Neutrophil (primary cell): ENCODE data around the gene NUMB.

Experiments
- H3K27ac ChIP-seq: fragments of 200-600 bp; sonication (generic); 2 replicates; pipeline ENCODE4 v1.5.1; 2016; ENCODE audit warnings: mild to moderate bottlenecking, moderate library complexity
- H3K27me3 ChIP-seq: fragments of 200-600 bp; sonication (generic); 2 replicates; pipeline ENCODE4 v1.6.0; 2016; ENCODE audit warnings: mild to moderate bottlenecking
- H3K36me3 ChIP-seq: fragments of 200-600 bp; sonication (generic); 2 replicates; pipeline ENCODE4 v1.5.1; 2017
- H3K4me1 ChIP-seq, 2 experiments: fragments of 200-600 bp in 1 of 2; sonication (generic) in 1 of 2; 1 replicate in 1 of 2; 2 replicates in 1 of 2; pipeline versions ENCODE4 v1.5.1 to v1.6.1; 2013 to 2016; ENCODE audit warnings: low read depth in 1 of 2, low read length in 1 of 2, mild to moderate bottlenecking in 1 of 2, moderate library complexity in 1 of 2; ENCODE audit not compliant: control insufficient read depth in 1 of 2, insufficient read depth in 1 of 2
- H3K4me3 ChIP-seq, 2 experiments: fragments of 200-600 bp in 1 of 2; sonication (generic) in 1 of 2; 1 replicate in 1 of 2; 2 replicates in 1 of 2; pipeline ENCODE4 v1.5.1; 2013 to 2016; ENCODE audit warnings: low read depth in 1 of 2, low read length in 1 of 2, mild to moderate bottlenecking in 1 of 2, moderate library complexity in 1 of 2
- H3K9me3 ChIP-seq: fragments of 200-600 bp; sonication (generic); 2 replicates; pipeline ENCODE4 v1.5.1; 2016
- TF ChIP-seq, protein P1 (sequence below): fragments of 200-600 bp; sonication (generic); IDR thresholded peaks from 2 replicates; pipeline ENCODE4 v1.5.1; 2016; ENCODE audit warnings: antibody characterized with exemption

Gene NUMB

GRCh38 chr14:73468828-73469375 lies 10.6 kb upstream of the NUMB start:
- TF ChIP-seq, protein P1, sequence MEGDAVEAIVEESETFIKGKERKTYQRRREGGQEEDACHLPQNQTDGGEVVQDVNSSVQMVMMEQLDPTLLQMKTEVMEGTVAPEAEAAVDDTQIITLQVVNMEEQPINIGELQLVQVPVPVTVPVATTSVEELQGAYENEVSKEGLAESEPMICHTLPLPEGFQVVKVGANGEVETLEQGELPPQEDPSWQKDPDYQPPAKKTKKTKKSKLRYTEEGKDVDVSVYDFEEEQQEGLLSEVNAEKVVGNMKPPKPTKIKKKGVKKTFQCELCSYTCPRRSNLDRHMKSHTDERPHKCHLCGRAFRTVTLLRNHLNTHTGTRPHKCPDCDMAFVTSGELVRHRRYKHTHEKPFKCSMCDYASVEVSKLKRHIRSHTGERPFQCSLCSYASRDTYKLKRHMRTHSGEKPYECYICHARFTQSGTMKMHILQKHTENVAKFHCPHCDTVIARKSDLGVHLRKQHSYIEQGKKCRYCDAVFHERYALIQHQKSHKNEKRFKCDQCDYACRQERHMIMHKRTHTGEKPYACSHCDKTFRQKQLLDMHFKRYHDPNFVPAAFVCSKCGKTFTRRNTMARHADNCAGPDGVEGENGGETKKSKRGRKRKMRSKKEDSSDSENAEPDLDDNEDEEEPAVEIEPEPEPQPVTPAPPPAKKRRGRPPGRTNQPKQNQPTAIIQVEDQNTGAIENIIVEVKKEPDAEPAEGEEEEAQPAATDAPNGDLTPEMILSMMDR: no peak
- H3K36me3 ChIP-seq: no peaks in the 10 kb centered on the region
- H3K4me3 ChIP-seq: no peak overlapping the region
- peaks cover 45 to 53% of the 10 kb centered on the region in 2 experiments for H3K4me1 ChIP-seq
- no peaks in the 10 kb centered on the region for H3K27me3 ChIP-seq
- H3K9me3 ChIP-seq: no peaks in the 10 kb centered on the region
- no peak overlapping the region for H3K27ac ChIP-seq

DNA sequence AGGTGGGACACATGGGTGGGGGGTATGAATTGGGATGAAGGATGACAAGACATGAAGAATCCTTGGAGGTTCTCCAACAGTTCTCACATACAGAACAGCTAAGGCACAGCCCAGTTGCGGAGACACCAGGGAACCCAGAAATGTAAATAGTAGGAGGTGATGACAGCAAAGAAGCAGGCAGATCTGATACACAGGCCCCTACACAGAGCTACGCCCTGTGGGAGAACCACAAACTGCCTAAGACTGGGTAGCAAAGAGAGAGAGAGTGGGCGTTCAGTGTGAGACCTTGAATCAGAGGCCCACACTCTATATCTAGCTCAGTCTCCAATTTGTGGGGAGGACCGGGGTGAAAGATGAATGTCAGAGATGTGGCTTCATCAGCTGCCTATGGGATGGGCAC lies 9.5 kb upstream of the NUMB start:
- H3K4me3 ChIP-seq: peak overlapping the region; percentile 85 to 88
- H3K9me3 ChIP-seq: no peaks in the 10 kb centered on the region
- TF ChIP-seq, protein P1: no peak
- no peaks in the 10 kb centered on the region for H3K27me3 ChIP-seq
- peaks cover 50 to 64% of the 10 kb centered on the region in 2 experiments for H3K4me1 ChIP-seq
- H3K36me3 ChIP-seq: no peaks in the 10 kb centered on the region
- H3K27ac ChIP-seq: peak overlapping the region; percentile 99

- Histone ChIP-seq H3K9me3 (no peaks in the 10 kb centered on the region), H3K36me3 (peaks cover 3% of the 10 kb centered on the region), H3K27me3 (no peaks in the 10 kb centered on the region), H3K4me3 (peak overlapping the region; percentile 85 to 88), H3K4me1 (peaks cover 54 to 68% of the 10 kb centered on the region in 2 experiments), H3K27ac (peak overlapping the region; percentile 99)
- TF ChIP-seq, protein P1: no peak
Observed at GRCh38 chr14:73467377-73467776, 9.0 kb upstream of the NUMB start.

GRCh38 chr14:73466861-73467260 lies 8.5 kb upstream of the NUMB start:
- Histone ChIP-seq H3K4me3 (peak overlapping the region; percentile 85 to 88), H3K27ac (peak overlapping the region; percentile 99), H3K27me3 (no peaks in the 10 kb centered on the region), H3K4me1 (peaks cover 58 to 72% of the 10 kb centered on the region in 2 experiments), H3K36me3 (peaks cover 9% of the 10 kb centered on the region), H3K9me3 (no peaks in the 10 kb centered on the region)
- TF ChIP-seq, protein P1: no peak

- Histone ChIP-seq H3K27me3 (no peaks in the 10 kb centered on the region), H3K36me3 (peaks cover 16% of the 10 kb centered on the region), H3K9me3 (no peaks in the 10 kb centered on the region), H3K4me3 (peak overlapping the region; percentile 85 to 88), H3K27ac (peak overlapping the region; percentile 99), H3K4me1 (peaks cover 63 to 76% of the 10 kb centered on the region in 2 experiments)
- TF ChIP-seq, protein P1: peak; percentile 17
Observed at GRCh38 chr14:73465823-73466532, 7.6 kb upstream of the NUMB start.
